Heart left ventricle (tissue), 16 donors: ENCODE data around the gene XRCC2. TPM values are rescaled to one million over a fixed set of nuclear protein-coding genes. Genes with fewer than 3 reads are reported as not detected.

Source experiments
- ATAC-seq, 4 donors: fragments of 200-7000 bp; cut with Tn5 transposase; one replicate each; pipeline ENCODE4 v1.9.1; 2020 to 2022; ENCODE audit warnings: moderate library complexity in 4 of 4, mild to moderate bottlenecking in 3 of 4, moderate number of reproducible peaks in 1 of 4
- DNase-seq, 5 donors: peaks; one replicate each; pipeline ENCODE4 v3.0.0-alpha.2; 2020
- H3K27ac ChIP-seq, 12 donors: fragments of 200-600 bp; sonication (generic) in 4 of 12; one replicate each; pipeline versions ENCODE4 v1.5.0 to v1.8.0; 2016 to 2022; ENCODE audit warnings: mild to moderate bottlenecking in 2 of 12
- H3K27me3 ChIP-seq, 9 donors: fragments of 200-600 bp; sonication (generic) in 2 of 9; one replicate each; pipeline versions ENCODE4 v1.5.1 to v1.8.0; 2016 to 2022; ENCODE audit warnings: mild to moderate bottlenecking in 3 of 9
- H3K36me3 ChIP-seq, 9 donors: fragments of 200-600 bp; sonication (generic) in 2 of 9; one replicate each; pipeline versions ENCODE4 v1.5.0 to v1.8.0; 2018 to 2022; ENCODE audit warnings: mild to moderate bottlenecking in 2 of 9
- H3K4me1 ChIP-seq, 12 donors: fragments of 200-600 bp; sonication (generic) in 4 of 12; one replicate each; pipeline versions ENCODE4 v1.5.0 to v1.8.0; 2016 to 2022; ENCODE audit warnings: mild to moderate bottlenecking in 3 of 12
- H3K4me3 ChIP-seq, 12 donors: fragments of 200-600 bp; sonication (generic) in 4 of 12; one replicate each; pipeline versions ENCODE4 v1.5.0 to v1.8.0; 2017 to 2022; ENCODE audit warnings: mild to moderate bottlenecking in 9 of 12, moderate library complexity in 4 of 12
- H3K9me3 ChIP-seq, 12 donors: fragments of 200-600 bp; sonication (generic) in 4 of 12; one replicate each; pipeline versions ENCODE4 v1.5.0 to v1.8.0; 2016 to 2022; ENCODE audit warnings: mild to moderate bottlenecking in 1 of 12
- POLR2A ChIP-seq, 2 donors: fragments of 450-650 bp; IDR thresholded peaks; one replicate each; pipeline ENCODE4 v1.6.1; 2017; ENCODE audit warnings: antibody characterized with exemption in 2 of 2, mild to moderate bottlenecking in 2 of 2, moderate library complexity in 2 of 2
- WGBS, 4 donors: extraction: QIAGEN DNeasy Blood & Tissue Kit in 2 of 4; methylation state at CpG; one replicate each; pipeline versions ENCODE4 v1.1.5 to v1.1.7; 2013 to 2018; 5-methylcytosine and 5-hydroxymethylcytosine counted together
- intact Hi-C, 10 donors: fragments of 100-400 bp; cut with DNase I; formaldehyde crosslinking; loops; one replicate each; pipeline versions ENCODE4 v1.11.1 to v1.14.2; 2022
- polyA plus RNA-seq, 2 donors: library from polyadenylated mRNA; stranded (reverse); fragments of 200-250 nt; gene quantifications; one replicate each; pipeline ENCODE4 v1.2.3, GENCODE V29; 2013
- total RNA-seq, 9 donors: library from RNA; depleted of rRNA in 2 of 9; stranded (reverse); fragments of >200 nt in 2 of 9; fragmentation: NEBNext Ultra II Directional in 3 of 9; extraction: Animal tissue kit (Norgen Biotek cat#: 25700) in 3 of 9; gene quantifications; one replicate each; pipeline versions ENCODE4 v1.1.0 to v1.2.4, GENCODE V29; 2016 to 2023
- TF ChIP-seq, protein P1 (sequence below), 12 donors: fragments of 200-600 bp; sonication (generic) in 4 of 12; IDR thresholded peaks; one replicate each; pipeline versions ENCODE4 v1.5.0 to v1.8.0; 2018 to 2022; ENCODE audit warnings: antibody characterized with exemption in 12 of 12, mild to moderate bottlenecking in 5 of 12
- donor health status: ischemic (EF 13 %, LVEDD 7.1; RV severe dilation, severe dysfunction).
- donor health status: healthy with polysubstance abuse.
- donor health status: DM: no; HTN: yes; CAD: no.
- donor health status: DM: no; HTN: no; CAD: no.
- donor health status: ischemic (EF 25% LVEDD 6.9; RV normal size, moderate dysfunction).
- donor health status: ischemic (EF 25% LVEDD 5.7; RV mildly dilated, moderate dysfunction).
- donor health status: healthy.
- donor health status: DM: yes; HTN: yes; CAD: no.
- donor health status: ischemic (EF 35%, LVEDD 5.7; RV mildly dilated, moderate dysfunction).
- donor health status: nonischemic (EF 11% LVEDD 7.7; RV severe dilation, severe dysfunction).
- donor health status: DM: yes; HTN: yes; CAD: no.
- donor health status: PGD.
- donor health status: ischemic (EF 29% LVEDD 5.4; RV normal size, mild dysfunction).
- donor health status: nonischemic (EF 23%, LVEDD 6.1; RV moderate dilation, normal function).

The XRCC2 gene
- total and polyA plus RNA-seq, 11 donors = 0.14 to 0.85 (median 0.36) TPM

DNA sequence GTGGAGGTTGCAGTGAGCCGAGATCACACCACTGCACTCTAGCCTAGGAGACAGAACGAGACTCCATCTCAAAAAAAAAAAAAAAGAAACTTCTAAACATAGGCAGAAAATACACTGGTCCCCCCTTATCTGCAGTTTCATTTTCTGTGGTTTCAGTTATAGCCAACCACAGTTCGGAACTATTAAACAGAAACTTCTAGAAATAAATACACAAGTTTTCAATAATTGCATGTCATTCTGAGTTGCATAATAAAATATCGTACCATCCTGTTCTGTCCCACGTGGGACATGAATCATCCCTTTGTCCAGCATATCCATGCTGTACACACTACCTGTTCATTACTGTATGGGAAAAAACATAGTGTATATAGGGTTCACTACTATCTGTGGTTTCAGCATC, 8.0 kb downstream of the XRCC2 start:
- DNase-seq (no peak), ATAC-seq (no peak)
- Histone ChIP-seq H3K27ac (no peak overlapping the region), H3K4me3 (no peak overlapping the region), H3K27me3 (no peaks in the 10 kb centered on the region), H3K36me3 (no peaks in the 10 kb centered on the region), H3K4me1 (peaks cover 0 to 3% (median 0%) of the 10 kb centered on the region in 12 donors), H3K9me3 (no peaks in the 10 kb centered on the region)
- WGBS, 4 donors = 84 to 92% (median 89%) methylated on average over 5 of the region's 5 CpGs
- no peak for TF ChIP-seq POLR2A (IDR thresholded peaks at IDR 0.05)
- TF ChIP-seq, protein P1, sequence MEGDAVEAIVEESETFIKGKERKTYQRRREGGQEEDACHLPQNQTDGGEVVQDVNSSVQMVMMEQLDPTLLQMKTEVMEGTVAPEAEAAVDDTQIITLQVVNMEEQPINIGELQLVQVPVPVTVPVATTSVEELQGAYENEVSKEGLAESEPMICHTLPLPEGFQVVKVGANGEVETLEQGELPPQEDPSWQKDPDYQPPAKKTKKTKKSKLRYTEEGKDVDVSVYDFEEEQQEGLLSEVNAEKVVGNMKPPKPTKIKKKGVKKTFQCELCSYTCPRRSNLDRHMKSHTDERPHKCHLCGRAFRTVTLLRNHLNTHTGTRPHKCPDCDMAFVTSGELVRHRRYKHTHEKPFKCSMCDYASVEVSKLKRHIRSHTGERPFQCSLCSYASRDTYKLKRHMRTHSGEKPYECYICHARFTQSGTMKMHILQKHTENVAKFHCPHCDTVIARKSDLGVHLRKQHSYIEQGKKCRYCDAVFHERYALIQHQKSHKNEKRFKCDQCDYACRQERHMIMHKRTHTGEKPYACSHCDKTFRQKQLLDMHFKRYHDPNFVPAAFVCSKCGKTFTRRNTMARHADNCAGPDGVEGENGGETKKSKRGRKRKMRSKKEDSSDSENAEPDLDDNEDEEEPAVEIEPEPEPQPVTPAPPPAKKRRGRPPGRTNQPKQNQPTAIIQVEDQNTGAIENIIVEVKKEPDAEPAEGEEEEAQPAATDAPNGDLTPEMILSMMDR (IDR thresholded peaks at IDR 0.05) = no peak
- intact Hi-C loops = no loop called here

DNA sequence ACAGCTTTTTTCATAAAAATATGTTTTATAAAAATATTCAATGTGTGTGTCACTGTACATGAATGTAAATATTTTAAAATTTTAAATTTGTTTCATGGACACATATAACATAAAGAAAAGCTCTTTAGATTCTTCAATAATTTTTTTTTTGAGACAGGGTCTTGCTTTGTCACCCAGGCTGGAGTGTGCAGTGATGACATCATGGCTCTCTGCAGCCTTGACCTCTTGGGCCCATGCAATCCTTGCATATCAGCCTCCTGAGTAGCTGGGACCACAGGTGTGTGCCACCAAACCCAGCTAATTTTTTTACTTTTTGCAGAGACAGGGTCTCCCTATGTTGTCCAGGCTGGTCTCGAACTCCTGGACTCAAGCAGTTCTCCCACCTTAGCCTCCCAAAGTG, 9.9 kb downstream of the XRCC2 start:
- no peak for DNase-seq
- H3K9me3 ChIP-seq = no peaks in the 10 kb centered on the region
- peaks cover 0 to 7% (median 0%) of the 10 kb centered on the region in 12 donors for H3K4me1 ChIP-seq
- H3K36me3 ChIP-seq = no peaks in the 10 kb centered on the region
- H3K27ac ChIP-seq = no peak overlapping the region
- ATAC-seq = no peak
- intact Hi-C loops = no loop called here
- no peaks in the 10 kb centered on the region for H3K27me3 ChIP-seq
- H3K4me3 ChIP-seq = no peak overlapping the region
- no peak for TF ChIP-seq POLR2A (IDR thresholded peaks at IDR 0.05)
- TF ChIP-seq, protein P1 (IDR thresholded peaks at IDR 0.05) = no peak
- 94 to 100% (median 98%) methylated on average over 1 of the region's 1 CpG for WGBS, 4 donors

DNA sequence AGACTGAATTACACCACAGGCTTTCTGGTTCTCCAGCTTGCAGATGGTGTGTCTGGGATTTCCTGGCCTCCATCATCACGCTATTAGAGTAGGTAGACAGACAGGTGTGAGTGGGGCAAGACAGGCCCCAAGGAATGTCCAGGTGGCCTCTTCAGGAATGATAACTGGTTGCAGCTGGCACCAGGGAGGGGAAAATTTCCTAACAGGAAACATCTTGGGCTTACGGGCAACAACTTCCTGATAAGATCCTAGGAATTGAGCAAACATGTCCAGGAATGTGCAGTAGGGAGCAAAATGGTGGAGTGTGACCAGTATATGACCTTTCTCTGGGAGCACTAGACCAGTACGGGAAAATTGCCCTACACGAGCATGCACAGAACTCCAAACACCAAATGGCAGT, 11.3 kb downstream of the XRCC2 start:
- Histone ChIP-seq H3K27ac (no peak overlapping the region), H3K4me1 (peaks cover 0 to 7% (median 0%) of the 10 kb centered on the region in 12 donors), H3K27me3 (no peaks in the 10 kb centered on the region), H3K4me3 (no peak overlapping the region), H3K36me3 (no peaks in the 10 kb centered on the region), H3K9me3 (no peaks in the 10 kb centered on the region)
- intact Hi-C loops = no loop called here
- DNase-seq (no peak), ATAC-seq (no peak)
- TF ChIP-seq, protein P1 (IDR thresholded peaks at IDR 0.05) = no peak
- no peak for TF ChIP-seq POLR2A (IDR thresholded peaks at IDR 0.05)
- WGBS, 4 donors = 68 to 83% (median 75%) methylated on average over 4 of the region's 4 CpGs

DNA sequence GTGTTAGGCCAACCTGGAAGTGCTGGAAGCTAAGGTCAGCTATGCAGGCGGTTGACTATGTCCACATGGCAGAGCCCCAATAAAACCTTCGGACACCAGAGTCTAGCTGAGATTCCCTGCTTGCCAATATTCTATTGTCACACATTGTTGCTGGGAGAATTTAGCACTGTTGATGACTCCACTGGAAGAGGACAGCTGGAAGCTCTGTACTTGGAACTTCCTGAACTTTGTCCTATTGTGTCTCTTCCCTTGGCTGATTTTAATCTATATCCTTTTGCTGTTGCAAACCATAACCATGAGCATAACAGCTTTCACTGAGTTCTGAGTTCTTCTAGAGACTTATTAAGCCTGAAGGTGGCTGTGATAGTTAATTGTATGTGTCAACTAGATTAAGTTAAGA, 12.0 kb downstream of the XRCC2 start:
- Histone ChIP-seq H3K4me1 (peaks cover 0 to 7% (median 0%) of the 10 kb centered on the region in 12 donors), H3K27ac (no peak overlapping the region), H3K36me3 (no peaks in the 10 kb centered on the region), H3K4me3 (no peak overlapping the region), H3K9me3 (no peaks in the 10 kb centered on the region), H3K27me3 (no peaks in the 10 kb centered on the region)
- DNase-seq (no peak), ATAC-seq (peak in 1 of 4 donors; percentile 35)
- TF ChIP-seq POLR2A (IDR thresholded peaks at IDR 0.05) = no peak
- TF ChIP-seq, protein P1 (IDR thresholded peaks at IDR 0.05) = no peak
- WGBS, 4 donors = 58 to 79% (median 65%) methylated on average over 2 of the region's 2 CpGs
- intact Hi-C loops = no loop called here
